Hepatocyte (in vitro differentiated cells): ENCODE data around the gene MIGA2. TPM values are rescaled to one million over a fixed set of nuclear protein-coding genes. Genes with fewer than 3 reads are reported as not detected.
"Not testable (repeated sequence)": the region's sequence is repeated elsewhere in the genome, so short reads cannot be mapped to it uniquely, and the experiment has no call there.

Source experiments
- DNase-seq: peaks from one replicate; pipeline ENCODE4 v3.0.0-alpha.2; 2016; ENCODE audit warnings: low spot score
- H2AFZ ChIP-seq: fragments of 200-600 bp; sonication (generic); 2 replicates; pipeline ENCODE4 v1.6.0; 2016; ENCODE audit warnings: antibody characterized with exemption, mild to moderate bottlenecking
- H3K27ac ChIP-seq: fragments of 200-600 bp; sonication (generic); 2 replicates; pipeline ENCODE4 v1.5.1; 2016; ENCODE audit warnings: mild to moderate bottlenecking
- H3K27me3 ChIP-seq: fragments of 200-600 bp; sonication (generic); 2 replicates; pipeline ENCODE4 v1.6.1; 2016
- H3K36me3 ChIP-seq: fragments of 200-600 bp; sonication (generic); replicated peaks from 2 replicates; pipeline ENCODE4 v1.5.1; 2016; ENCODE audit warnings: low read depth; ENCODE audit not compliant: insufficient read depth
- H3K4me1 ChIP-seq: fragments of 200-600 bp; sonication (generic); 2 replicates; pipeline ENCODE4 v1.5.1; 2016; ENCODE audit warnings: mild to moderate bottlenecking, moderate library complexity; ENCODE audit not compliant: insufficient read depth
- H3K4me2 ChIP-seq: fragments of 200-600 bp; sonication (generic); 2 replicates; pipeline ENCODE4 v1.6.0; 2016
- H3K4me3 ChIP-seq: fragments of 200-600 bp; sonication (generic); 2 replicates; pipeline ENCODE4 v1.5.1; 2016; ENCODE audit warnings: mild to moderate bottlenecking
- H3K79me2 ChIP-seq: fragments of 200-600 bp; sonication (generic); 2 replicates; pipeline ENCODE4 v1.6.0; 2017; ENCODE audit warnings: mild to moderate bottlenecking
- H3K9me2 ChIP-seq: fragments of 200-600 bp; sonication (generic); replicated peaks from 2 replicates; pipeline ENCODE4 v1.6.0; 2017; ENCODE audit warnings: mild to moderate bottlenecking; ENCODE audit not compliant: insufficient read depth
- H3K9me3 ChIP-seq: fragments of 200-600 bp; sonication (generic); 2 replicates; pipeline ENCODE4 v1.5.1; 2016; ENCODE audit warnings: low read depth, mild to moderate bottlenecking
- H4K20me1 ChIP-seq: fragments of 200-600 bp; sonication (generic); 2 replicates; pipeline ENCODE4 v1.6.0; 2016; ENCODE audit warnings: mild to moderate bottlenecking; ENCODE audit not compliant: insufficient read depth, poor library complexity, severe bottlenecking
- EZH2 ChIP-seq: fragments of 200-600 bp; sonication (generic); IDR thresholded peaks from 2 replicates; pipeline ENCODE4 v1.6.1; 2016; ENCODE audit warnings: antibody characterized with exemption, mild to moderate bottlenecking, borderline replicate concordance
- EZH2phosphoT487 ChIP-seq: fragments of 200-600 bp; sonication (generic); IDR thresholded peaks from one replicate; pipeline ENCODE4 v1.6.1; 2018; ENCODE audit warnings: antibody characterized with exemption, mild to moderate bottlenecking, low read depth, moderate library complexity; ENCODE audit not compliant: unreplicated experiment, severe bottlenecking
- whole genome bisulfite sequencing: methylation state at CpG from one replicate; pipeline ENCODE4 v1.1.6; 2016; ENCODE audit warnings: low lambda C conversion rate; ENCODE audit errors: missing lambda C conversion rate; 5-methylcytosine and 5-hydroxymethylcytosine counted together
- polyA plus RNA-seq: library from polyadenylated mRNA; unstranded; fragments of >200 nt; fragmentation: Nextera tagmentation; extraction: Ambion mirVana; gene quantifications from 2 replicates; pipeline ENCODE4 v1.2.1, GENCODE V29; 2016
- total RNA-seq: library from RNA; depleted of rRNA; stranded (reverse); fragments of >200 nt; gene quantifications from 2 replicates; pipeline ENCODE4 v1.2.3, GENCODE V29; 2014
- TF ChIP-seq, protein P1 (sequence below): fragments of 200-600 bp; sonication (generic); IDR thresholded peaks from 2 replicates; pipeline ENCODE4 v1.5.1; 2016; ENCODE audit warnings: antibody characterized with exemption, mild to moderate bottlenecking; ENCODE audit not compliant: poor library complexity

The MIGA2 gene
- total and polyA plus RNA-seq, 2 experiments from 2014 or later: 23.4 to 29.5 TPM

DNA sequence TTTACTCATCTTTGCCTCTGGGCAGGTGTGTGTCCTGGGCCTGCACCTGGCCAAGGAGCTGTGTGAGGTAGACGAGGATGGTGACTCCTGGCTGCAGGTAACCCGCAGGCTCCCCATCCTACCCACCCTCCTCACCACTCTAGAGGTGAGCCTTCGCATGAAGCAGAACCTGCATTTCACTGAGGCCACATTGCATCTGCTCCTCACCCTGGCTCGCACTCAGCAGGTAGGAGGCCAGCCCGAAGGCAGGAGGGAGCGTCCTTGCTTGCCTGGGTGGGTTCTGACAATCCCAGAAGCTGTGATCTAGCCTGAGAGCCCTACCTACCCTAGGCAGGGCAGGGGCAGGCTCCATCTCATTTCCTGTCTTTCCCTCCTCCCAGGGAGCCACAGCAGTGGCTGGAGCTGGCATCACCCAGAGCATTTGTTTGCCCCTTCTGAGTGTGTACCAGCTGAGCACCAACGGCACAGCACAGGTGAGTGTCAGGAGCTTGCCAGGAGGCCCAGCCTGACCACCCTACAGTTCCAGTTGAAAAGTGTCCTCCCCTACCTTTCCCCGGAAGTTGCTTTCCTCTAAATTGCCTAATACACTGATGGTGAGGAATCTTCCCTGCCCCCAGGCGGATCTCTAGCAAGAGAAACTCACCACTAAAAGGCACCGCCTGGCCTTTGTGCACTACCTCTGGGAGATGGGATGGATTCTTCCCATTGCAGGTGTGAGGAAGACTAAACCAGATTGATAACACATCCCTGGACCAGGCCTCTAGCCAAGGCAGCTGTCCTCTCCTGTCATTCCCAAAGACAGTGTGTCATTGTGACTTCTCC lies 34.7 kb upstream of the MIGA2 start:
- Histone ChIP-seq H3K4me2 (no peak overlapping the region), H3K4me3 (no peak overlapping the region), H3K79me2 (no peaks in the 10 kb centered on the region), H3K4me1 (no peaks in the 10 kb centered on the region), H3K36me3 (no peaks in the 10 kb centered on the region), H4K20me1 (no peaks in the 10 kb centered on the region), H2AFZ (no peak overlapping the region), H3K27ac (no peak overlapping the region), H3K9me2 (no peaks in the 10 kb centered on the region), H3K9me3 (no peaks in the 10 kb centered on the region), H3K27me3 (no peaks in the 10 kb centered on the region)
- DNase-seq: no peak
- 98% methylated on average over 10 of the region's 10 CpGs for WGBS
- TF ChIP-seq EZH2 (no peak), EZH2phosphoT487 (no peak)
- TF ChIP-seq, protein P1, sequence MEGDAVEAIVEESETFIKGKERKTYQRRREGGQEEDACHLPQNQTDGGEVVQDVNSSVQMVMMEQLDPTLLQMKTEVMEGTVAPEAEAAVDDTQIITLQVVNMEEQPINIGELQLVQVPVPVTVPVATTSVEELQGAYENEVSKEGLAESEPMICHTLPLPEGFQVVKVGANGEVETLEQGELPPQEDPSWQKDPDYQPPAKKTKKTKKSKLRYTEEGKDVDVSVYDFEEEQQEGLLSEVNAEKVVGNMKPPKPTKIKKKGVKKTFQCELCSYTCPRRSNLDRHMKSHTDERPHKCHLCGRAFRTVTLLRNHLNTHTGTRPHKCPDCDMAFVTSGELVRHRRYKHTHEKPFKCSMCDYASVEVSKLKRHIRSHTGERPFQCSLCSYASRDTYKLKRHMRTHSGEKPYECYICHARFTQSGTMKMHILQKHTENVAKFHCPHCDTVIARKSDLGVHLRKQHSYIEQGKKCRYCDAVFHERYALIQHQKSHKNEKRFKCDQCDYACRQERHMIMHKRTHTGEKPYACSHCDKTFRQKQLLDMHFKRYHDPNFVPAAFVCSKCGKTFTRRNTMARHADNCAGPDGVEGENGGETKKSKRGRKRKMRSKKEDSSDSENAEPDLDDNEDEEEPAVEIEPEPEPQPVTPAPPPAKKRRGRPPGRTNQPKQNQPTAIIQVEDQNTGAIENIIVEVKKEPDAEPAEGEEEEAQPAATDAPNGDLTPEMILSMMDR: no peak

DNA sequence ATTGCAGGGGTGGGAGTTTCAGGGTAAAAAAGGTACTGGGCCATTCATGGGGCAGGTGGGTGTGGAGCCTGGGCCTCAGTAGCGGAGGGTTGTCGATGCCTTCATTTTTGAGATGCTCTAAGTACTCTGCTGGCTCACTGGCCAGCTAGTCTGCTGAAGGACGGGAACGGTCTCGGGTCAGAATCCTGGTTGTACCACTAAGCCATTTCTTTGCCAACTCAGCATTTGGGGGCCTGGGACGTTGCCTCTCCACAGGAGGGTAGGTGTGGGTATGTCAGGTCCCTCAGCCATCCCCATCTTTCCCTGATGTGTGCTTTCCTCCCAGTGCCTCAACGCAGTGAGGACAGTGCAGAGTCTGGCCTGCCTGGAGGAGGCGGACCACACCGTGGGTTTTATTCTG lies 33.4 kb upstream of the MIGA2 start:
- no peaks in the 10 kb centered on the region for H3K9me3 ChIP-seq
- TF ChIP-seq, protein P1: no peak
- TF ChIP-seq EZH2 (no peak), EZH2phosphoT487 (no peak)
- no peak overlapping the region for H3K4me3 ChIP-seq
- H4K20me1 ChIP-seq: no peaks in the 10 kb centered on the region
- H3K79me2 ChIP-seq: no peaks in the 10 kb centered on the region
- H3K27ac ChIP-seq: no peak overlapping the region
- no peaks in the 10 kb centered on the region for H3K9me2 ChIP-seq
- no peak for DNase-seq
- 95% methylated on average over 9 of the region's 9 CpGs for WGBS
- H2AFZ ChIP-seq: no peak overlapping the region
- H3K4me2 ChIP-seq: no peak overlapping the region
- H3K36me3 ChIP-seq: no peaks in the 10 kb centered on the region
- H3K27me3 ChIP-seq: no peaks in the 10 kb centered on the region
- H3K4me1 ChIP-seq: no peaks in the 10 kb centered on the region

DNA sequence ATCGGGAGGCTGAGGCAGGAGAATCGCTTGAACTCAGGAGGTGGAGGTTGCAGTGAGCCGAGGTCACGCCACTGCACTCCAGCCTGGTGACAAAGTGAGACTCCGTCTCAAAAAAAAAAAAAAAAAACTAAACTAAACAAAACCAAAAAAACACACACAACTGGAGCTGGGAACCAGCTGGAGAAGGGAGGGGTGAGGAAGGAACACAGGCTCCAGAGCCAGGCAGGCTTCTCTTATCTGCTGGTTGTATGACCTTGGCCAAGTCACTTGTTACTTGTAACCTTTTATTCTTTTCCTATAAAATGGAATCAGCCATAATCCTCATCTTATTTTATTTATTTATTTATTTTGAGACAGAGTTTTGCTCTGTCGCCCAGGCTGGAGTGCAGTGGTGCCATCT lies 32.3 kb upstream of the MIGA2 start:
- not testable (repeated sequence) for H3K79me2 ChIP-seq, H3K27ac ChIP-seq, H3K27me3 ChIP-seq, DNase-seq, H2AFZ ChIP-seq, H3K36me3 ChIP-seq, H3K4me1 ChIP-seq, H3K4me2 ChIP-seq, H4K20me1 ChIP-seq, H3K9me2 ChIP-seq, H3K4me3 ChIP-seq, H3K9me3 ChIP-seq
- 93% methylated on average over 6 of the region's 6 CpGs for WGBS

DNA sequence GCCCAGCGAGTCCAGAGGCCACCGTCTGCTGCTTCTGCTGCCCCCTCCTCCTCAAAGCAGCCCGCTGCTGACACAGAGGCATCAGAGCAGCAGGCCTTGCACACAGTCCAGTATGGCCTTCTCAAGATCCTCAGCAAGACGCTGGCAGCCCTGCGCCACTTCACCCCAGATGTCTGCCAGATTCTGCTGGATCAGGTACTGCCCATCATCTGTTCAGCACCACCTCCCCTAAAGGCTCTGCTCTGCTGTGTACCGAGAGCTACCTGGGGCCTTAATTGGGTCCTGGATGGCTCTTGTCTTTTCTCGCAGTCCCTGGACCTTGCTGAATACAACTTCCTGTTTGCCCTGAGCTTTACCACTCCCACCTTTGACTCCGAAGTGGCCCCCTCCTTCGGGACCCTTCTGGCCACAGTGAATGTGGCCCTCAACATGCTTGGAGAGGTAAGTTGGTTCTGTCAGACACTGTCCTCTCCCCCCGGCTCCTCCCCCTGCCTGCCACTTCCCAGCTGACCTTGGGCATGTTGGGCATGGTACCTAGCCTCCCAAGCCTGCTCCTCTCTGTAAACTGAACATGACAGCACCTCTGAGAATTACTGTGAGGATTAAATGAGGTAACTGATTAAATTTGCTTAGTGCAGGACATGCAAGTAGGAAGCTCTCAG lies 31.0 kb upstream of the MIGA2 start:
- Histone ChIP-seq H3K9me2 (no peaks in the 10 kb centered on the region), H3K36me3 (no peaks in the 10 kb centered on the region)

More for the DNA sequence above, 31.0 kb upstream of the MIGA2 start:
- 89% methylated on average over 10 of the region's 10 CpGs for WGBS
- Histone ChIP-seq H3K9me3 (no peaks in the 10 kb centered on the region), H3K27ac (no peak overlapping the region), H3K4me1 (no peaks in the 10 kb centered on the region), H3K27me3 (no peaks in the 10 kb centered on the region), H3K79me2 (no peaks in the 10 kb centered on the region), H2AFZ (no peak overlapping the region), H4K20me1 (no peaks in the 10 kb centered on the region), H3K4me2 (no peak overlapping the region), H3K4me3 (no peak overlapping the region)
- TF ChIP-seq EZH2: no peak
- DNase-seq: peak; percentile 2
